Muscle layer of colon (tissue), 2 donors: ENCODE results near the gene PDE6B.
"Not testable (repeated sequence)": the region's sequence is repeated elsewhere in the genome, so short reads cannot be mapped to it uniquely, and the experiment has no call there.

Experiments
- H3K27ac ChIP-seq: one replicate; pipeline ENCODE4 v1.7.0; 2013; ENCODE audit warnings: low read depth, mild to moderate bottlenecking, low read length, moderate library complexity
- H3K27me3 ChIP-seq, 2 donors: one replicate each; pipeline ENCODE4 v1.7.0; 2013; ENCODE audit warnings: low read length in 2 of 2, mild to moderate bottlenecking in 2 of 2; ENCODE audit not compliant: insufficient read depth in 2 of 2, control insufficient read depth in 1 of 2
- H3K36me3 ChIP-seq: one replicate; pipeline ENCODE4 v1.7.0; 2013; ENCODE audit warnings: mild to moderate bottlenecking, low read length; ENCODE audit not compliant: insufficient read depth
- H3K4me1 ChIP-seq: one replicate; pipeline ENCODE4 v1.7.0; 2013; ENCODE audit warnings: mild to moderate bottlenecking, low read length; ENCODE audit not compliant: insufficient read depth
- H3K4me3 ChIP-seq, 2 donors: one replicate each; pipeline ENCODE4 v1.7.0; 2013; ENCODE audit warnings: low read length in 2 of 2, low read depth in 1 of 2, mild to moderate bottlenecking in 1 of 2, moderate library complexity in 1 of 2
- H3K9ac ChIP-seq: one replicate; pipeline ENCODE4 v1.7.0; 2013; ENCODE audit warnings: low read length
- H3K9me3 ChIP-seq: one replicate; pipeline ENCODE4 v1.7.0; 2013; ENCODE audit warnings: mild to moderate bottlenecking, low read length
- donor health status: abdominal sarcoma.
- donor health status: Adenocarcinoma of cecum.

The PDE6B gene

DNA sequence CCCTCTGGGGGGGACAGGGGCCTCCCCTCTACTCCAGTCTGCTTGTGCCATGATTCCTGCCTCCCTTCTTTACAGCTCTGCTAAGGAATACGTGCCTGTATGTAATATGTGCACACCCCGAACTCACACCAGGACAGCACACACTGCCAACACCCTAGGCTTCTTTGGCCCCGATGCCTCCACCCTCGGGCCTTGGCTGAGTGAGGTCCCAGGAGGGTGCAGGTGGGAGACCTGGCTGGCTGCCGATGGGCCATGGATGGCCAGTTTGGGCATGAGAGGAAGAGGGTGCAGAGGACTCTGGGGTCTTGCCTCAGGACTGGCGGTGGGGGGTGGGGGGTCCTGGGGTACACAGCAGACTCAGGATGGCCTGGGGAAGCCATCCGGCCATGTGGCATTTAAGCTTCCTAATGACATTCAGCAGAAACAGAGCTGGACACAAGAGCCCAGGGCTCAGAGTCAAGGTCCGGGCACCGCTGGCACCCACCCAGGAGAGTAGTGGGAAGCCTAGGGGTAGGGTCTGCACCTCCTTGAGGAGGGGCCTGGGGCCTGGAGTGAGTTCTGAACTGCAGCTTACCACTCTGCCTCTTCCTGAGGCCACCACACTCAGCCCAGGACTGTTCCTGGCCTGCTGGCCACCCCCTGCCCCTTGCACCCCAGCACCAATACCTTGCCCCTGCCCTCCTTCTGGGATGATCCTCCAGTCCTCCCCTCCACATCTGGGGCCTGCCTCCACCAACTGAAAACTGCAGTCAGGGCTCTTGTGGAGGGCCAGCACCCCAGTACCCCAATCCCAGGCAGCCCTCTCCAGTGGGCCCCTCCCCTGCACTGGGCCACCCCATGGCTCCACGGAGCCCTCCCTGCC is 78.2 kb downstream of the PDE6B start:
- Histone ChIP-seq H3K4me3 (no peak overlapping the region), H3K9me3 (no peaks in the 10 kb centered on the region), H3K27ac (no peak overlapping the region), H3K4me1 (peaks cover 21% of the 10 kb centered on the region), H3K9ac (no peak overlapping the region), H3K27me3 (no peaks in the 10 kb centered on the region), H3K36me3 (no peaks in the 10 kb centered on the region)

DNA sequence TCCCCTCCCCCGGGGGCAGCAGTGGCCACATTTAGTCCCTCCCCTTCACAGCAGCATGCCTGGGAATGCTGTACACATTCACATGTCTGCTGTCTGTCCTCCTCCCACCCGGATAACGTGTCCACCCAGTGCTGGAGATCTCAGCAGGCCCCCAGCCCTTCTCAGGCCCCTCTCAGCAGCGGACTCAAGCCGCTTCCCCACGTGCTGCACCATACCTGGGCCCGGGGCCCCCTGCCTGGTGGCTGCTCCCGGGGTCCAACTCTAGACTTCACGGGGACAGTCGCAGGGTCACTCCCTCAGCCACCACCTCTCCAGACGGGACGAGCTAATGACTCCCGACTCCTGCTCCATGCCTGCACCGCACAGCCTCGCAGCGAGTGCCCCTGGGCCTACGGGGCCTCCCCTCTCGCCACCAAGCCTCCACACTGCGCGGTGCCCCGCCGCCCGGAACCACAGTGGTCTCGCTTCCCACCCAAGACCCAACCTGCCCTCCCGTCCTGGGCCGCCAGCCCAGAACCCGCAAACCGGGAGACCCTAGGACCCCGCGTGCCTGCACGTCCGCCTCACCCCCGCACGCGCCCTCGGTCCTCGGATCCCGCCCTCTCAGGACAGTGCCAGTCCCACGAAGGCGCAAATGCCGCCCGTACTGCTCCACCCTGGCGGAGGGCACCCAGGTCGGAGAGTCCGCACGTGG is 79.0 kb downstream of the PDE6B start:
- Histone ChIP-seq H3K36me3 (no peaks in the 10 kb centered on the region), H3K27ac (no peak overlapping the region), H3K9me3 (no peaks in the 10 kb centered on the region), H3K9ac (no peak overlapping the region), H3K4me3 (no peak overlapping the region), H3K4me1 (peaks cover 24% of the 10 kb centered on the region), H3K27me3 (no peaks in the 10 kb centered on the region)

DNA sequence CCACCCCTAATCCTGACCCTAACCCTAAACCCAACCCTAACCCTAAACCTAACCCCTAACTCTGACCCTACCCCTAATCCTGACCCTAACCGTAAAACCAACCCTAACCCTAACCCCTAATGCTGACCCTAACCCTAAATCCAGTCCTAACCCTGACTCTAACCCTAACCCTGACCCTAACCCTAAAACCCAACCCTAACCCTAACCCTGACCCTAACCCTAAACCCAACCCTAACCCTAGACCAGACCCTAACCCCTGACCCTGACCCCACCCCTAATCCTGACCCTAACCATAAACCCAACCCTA is 79.6 kb downstream of the PDE6B start:
- Histone ChIP-seq H3K9ac (peak overlapping the region; percentile 49), H3K4me1 (peaks cover 24% of the 10 kb centered on the region), H3K27me3 (no peaks in the 10 kb centered on the region), H3K9me3 (no peaks in the 10 kb centered on the region), H3K36me3 (no peaks in the 10 kb centered on the region), H3K27ac (no peak overlapping the region), H3K4me3 (peak overlapping the region; percentile 29 to 75)

DNA sequence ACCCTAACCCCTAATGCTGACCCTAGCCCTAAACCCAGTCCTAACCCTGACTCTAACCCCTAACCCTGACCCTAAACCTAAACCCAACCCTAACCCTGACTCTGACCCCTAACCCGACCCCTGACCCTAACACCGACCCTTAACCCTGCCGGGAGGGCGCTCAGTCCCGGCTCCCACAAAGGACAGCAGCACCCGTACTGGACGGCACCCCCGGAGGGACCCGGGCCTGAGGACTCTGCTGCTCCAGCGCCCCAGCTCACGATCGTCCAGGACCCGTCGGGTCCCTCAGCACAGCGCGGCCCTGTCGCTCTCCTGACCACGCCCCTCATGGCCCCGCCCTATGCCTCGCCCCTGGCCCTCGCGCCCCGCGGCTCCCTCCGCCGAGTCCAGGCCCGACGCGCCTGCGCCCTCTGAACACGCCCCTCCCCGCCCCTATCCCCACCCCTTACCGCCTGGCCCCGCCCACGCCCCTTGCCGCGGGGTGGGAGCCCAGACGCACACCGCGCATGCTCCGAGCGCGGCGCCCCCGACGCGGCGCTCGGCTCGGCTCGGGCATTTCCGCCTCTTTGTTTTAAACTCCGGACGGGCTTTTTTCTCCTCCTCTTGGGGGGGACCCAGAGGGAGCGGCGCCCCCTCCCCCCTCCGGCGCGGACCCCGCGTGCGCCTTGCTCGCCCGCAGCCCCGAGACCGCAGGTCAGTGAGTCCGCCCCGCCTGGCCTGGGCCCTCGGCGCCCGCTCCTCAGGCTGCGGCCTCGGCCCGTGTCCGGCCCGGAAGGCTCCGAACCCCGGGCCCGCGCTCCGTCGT is 80.1 kb downstream of the PDE6B start, which contains the start of gene PCGF3:
Gene PCGF3 (plus strand): TSS at position 555 of the 805 bp plus-strand sequence. CDS start 27,849 bp downstream, outside the sequence.
- peak within 1 kb of the TSS; percentile 80 to 93 for H3K4me3 ChIP-seq
- H3K27me3 ChIP-seq: no peaks in the 10 kb centered on the region
- peak within 1 kb of the TSS; percentile 85 for H3K27ac ChIP-seq
- H3K4me1 ChIP-seq: peaks cover 24% of the 10 kb centered on the region
- H3K9me3 ChIP-seq: no peaks in the 10 kb centered on the region
- peak within 1 kb of the TSS; percentile 76 for H3K9ac ChIP-seq
- H3K36me3 ChIP-seq: no peaks in the 10 kb centered on the region

DNA sequence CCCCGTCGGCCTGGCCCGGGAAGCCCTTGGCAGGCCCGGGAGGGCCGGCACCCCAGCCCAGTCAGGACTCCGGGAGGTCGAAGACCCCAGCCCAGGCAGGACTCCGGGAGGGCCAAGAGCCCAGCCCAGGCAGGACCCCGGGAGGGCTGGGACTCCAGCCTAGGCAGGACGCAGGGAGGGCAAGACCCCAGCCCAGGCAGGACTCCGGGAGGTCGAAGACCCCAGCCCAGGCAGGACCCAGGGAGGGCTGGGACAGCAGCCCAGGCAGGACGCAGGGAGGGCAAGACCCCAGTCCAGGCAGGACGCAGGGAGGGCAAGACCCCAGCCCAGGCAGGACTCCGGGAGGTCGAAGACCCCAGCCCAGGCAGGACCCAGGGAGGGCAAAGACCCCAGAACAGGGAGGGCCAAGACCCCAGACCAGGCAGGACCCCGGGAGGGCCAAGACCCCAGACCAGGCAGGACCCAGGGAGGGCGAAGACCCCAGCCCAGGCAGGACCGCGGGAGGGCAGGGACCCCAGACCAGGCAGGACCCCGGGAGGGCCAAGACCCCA is 80.8 kb downstream of the PDE6B start:
- H3K36me3 ChIP-seq, H3K27me3 ChIP-seq, H3K9me3 ChIP-seq: not testable (repeated sequence)
- peaks cover 24% of the 10 kb centered on the region for H3K4me1 ChIP-seq
- H3K4me3 ChIP-seq: peak overlapping the region; percentile 80 to 93
- peak overlapping the region; percentile 76 for H3K9ac ChIP-seq
- peak overlapping the region; percentile 85 for H3K27ac ChIP-seq

DNA sequence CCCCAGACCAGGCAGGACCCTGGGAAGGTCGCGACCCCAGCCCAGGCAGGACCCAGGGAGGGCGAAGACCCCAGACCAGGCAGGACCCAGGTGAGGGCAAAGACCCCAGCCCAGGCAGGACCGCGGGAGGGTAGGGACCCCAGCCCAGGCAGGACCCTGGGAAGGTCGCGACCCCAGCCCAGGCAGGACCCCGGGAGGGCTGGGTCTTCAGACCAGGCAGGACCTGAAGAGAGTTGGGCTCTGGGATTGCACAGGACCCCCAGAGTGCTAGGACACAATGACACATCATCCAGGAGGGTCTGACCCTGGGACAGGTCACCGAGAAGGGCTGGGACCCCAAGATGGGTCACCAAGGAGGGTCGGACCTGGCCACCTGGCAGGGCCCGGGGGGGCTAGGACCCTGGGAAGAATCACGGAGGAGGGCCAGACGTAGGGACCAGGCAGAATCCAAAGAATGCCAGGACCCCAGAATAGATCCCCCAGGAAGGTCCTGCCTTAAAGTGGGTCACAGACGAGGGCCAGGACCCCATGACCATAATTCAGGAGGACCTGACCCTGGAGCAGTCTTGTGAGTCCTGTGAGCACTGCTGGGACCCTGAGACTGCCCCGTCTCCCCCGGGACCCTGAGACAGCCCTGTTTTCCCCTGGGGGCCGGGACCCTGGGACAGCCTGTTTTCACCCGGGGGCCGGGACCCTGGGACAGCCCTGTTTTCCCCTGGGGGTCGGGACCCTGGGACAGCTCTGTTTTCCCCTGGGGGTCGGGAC is 81.6 kb downstream of the PDE6B start:
- Histone ChIP-seq H3K4me1 (peaks cover 24% of the 10 kb centered on the region), H3K27ac (peak overlapping the region; percentile 32), H3K4me3 (peak overlapping the region; percentile 21 to 80)

DNA sequence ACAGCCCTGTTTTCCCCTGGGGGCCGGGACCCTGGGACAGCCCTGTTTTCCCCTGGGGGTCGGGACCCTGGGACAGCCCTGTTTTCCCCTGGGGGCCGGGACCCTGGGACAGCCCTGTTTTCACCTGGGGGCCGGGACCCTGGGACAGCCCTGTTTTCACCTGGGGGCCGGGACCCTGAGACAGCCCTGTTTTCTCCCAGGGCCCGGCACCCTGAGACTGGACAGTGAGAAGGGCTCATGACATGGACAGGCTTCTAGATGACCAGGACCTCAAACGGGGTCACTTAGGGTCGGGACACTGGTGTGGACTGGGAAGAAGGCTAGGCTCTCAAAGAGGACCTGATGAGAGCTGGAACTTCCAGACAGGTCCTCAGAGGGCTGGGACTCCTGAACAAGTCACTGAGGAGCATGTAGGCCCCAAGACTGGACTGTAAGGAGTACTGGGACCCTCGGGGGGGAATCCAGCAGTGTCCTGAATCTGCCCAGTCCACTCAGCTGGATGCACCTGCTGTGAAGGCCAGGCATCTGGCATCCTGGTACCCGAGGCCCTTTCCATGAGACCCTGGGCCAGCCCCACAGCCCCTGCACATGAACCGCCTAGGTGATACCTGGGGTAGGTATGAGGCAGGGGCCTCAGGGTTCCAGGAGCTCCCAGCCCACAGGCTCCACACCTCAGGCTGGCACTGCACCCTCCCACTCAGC is 82.7 kb downstream of the PDE6B start:
- Histone ChIP-seq H3K9ac (no peak overlapping the region), H3K4me3 (no peak overlapping the region), H3K27me3 (no peaks in the 10 kb centered on the region)

More for the DNA sequence above, 81.6 kb downstream of the PDE6B start:
- Histone ChIP-seq H3K27me3 (no peaks in the 10 kb centered on the region), H3K9me3 (no peaks in the 10 kb centered on the region), H3K36me3 (no peaks in the 10 kb centered on the region), H3K9ac (peak overlapping the region; percentile 76)

DNA sequence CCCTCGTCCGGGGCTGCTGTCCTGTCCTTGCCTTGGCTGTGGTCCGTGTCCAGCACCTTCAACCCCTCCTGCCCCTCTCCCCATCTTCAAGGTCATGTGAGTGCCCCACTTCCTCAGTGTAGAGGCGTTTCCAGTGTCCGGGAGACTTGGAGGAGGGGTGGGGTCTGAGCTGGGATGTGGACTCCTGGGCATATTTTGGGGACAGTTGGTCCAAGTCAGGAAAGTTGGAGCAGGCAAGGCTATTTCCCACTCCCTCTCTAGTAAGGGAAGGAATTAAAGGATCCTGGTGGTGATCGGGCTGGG is 83.2 kb downstream of the PDE6B start:
- H3K4me3 ChIP-seq: no peak overlapping the region
- no peaks in the 10 kb centered on the region for H3K36me3 ChIP-seq
- H3K4me1 ChIP-seq: peaks cover 24% of the 10 kb centered on the region
- H3K9me3 ChIP-seq: no peaks in the 10 kb centered on the region
- H3K27ac ChIP-seq: no peak overlapping the region
- H3K27me3 ChIP-seq: no peaks in the 10 kb centered on the region
- no peak overlapping the region for H3K9ac ChIP-seq

More for the DNA sequence above, 82.7 kb downstream of the PDE6B start:
- H3K4me1 ChIP-seq: peaks cover 24% of the 10 kb centered on the region
- H3K36me3 ChIP-seq: no peaks in the 10 kb centered on the region
- H3K27ac ChIP-seq: no peak overlapping the region
- no peaks in the 10 kb centered on the region for H3K9me3 ChIP-seq

DNA sequence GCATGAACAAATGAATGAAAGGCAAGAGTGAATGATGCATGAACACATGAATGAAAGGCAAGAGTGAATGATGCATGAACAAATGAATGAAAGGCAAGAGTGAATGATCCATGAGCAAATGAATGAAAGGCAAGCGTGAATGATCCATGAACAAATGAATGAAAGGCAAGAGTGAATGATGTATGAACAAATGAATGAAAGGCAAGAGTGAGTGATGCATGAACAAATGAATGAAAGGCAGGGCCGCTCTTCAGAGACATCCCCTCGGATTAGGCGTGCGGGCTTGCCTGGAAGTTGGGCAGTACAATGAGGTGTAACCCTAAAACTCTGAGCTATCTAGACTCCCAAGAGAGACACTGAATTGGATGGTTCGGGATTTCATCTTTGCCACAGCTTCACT is 84.0 kb downstream of the PDE6B start:
- Histone ChIP-seq H3K4me3 (no peak overlapping the region), H3K9ac (no peak overlapping the region), H3K4me1 (peaks cover 24% of the 10 kb centered on the region), H3K27ac (no peak overlapping the region), H3K27me3 (no peaks in the 10 kb centered on the region), H3K9me3 (no peaks in the 10 kb centered on the region), H3K36me3 (peaks cover under 1% of the 10 kb centered on the region)

DNA sequence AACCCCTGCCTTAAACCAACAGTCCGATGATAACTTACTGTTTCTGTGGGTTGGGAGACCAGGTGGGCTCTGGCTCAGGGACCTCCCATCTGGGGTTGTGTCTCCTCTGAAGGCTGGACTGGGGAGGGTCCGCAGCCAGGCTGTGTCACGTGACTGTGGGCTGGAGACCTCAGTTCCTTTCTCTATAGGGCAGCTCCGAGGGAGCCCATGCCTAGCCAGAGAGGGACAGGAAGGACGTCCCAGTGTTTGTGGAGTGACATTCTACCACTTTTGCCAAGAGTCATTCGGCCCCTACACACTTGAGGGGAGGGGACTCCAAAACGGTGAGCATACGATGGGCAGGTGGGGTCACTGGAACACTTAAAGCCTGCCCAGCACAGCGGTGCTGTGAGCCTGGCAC is 84.7 kb downstream of the PDE6B start:
- no peak overlapping the region for H3K4me3 ChIP-seq
- H3K4me1 ChIP-seq: peaks cover 21% of the 10 kb centered on the region
- H3K27ac ChIP-seq: no peak overlapping the region

More for the DNA sequence above, 84.7 kb downstream of the PDE6B start:
- no peaks in the 10 kb centered on the region for H3K9me3 ChIP-seq
- peaks cover 4% of the 10 kb centered on the region for H3K36me3 ChIP-seq
- no peaks in the 10 kb centered on the region for H3K27me3 ChIP-seq
- no peak overlapping the region for H3K9ac ChIP-seq
